Muscle of back (tissue), 11 donors: Measurements from ENCODE around the gene YJEFN3. TPM values are rescaled to one million over a fixed set of nuclear protein-coding genes. Genes with fewer than 3 reads are reported as not detected.

ENCODE experiments used
- DNase-seq, 3 donors: peaks; one replicate each; pipeline versions ENCODE4 v3.0.0 to v3.0.0-alpha.2; 2013
- polyA plus RNA-seq, 10 donors: library from polyadenylated mRNA; unstranded; fragments of 120-200 nt; gene quantifications; one replicate each; pipeline ENCODE4 v1.2.1, GENCODE V29; 2013; ENCODE audit not compliant: insufficient read length in 10 of 10

The YJEFN3 gene
- polyA plus RNA-seq, 10 donors: 2.8 to 11.4 (median 5.8) TPM

- peak in 1 of 3 donors; percentile 28 for DNase-seq
These were observed 23.1 kb downstream of the YJEFN3 start for GRCh38 chr19:19551853-19552192.

DNA sequence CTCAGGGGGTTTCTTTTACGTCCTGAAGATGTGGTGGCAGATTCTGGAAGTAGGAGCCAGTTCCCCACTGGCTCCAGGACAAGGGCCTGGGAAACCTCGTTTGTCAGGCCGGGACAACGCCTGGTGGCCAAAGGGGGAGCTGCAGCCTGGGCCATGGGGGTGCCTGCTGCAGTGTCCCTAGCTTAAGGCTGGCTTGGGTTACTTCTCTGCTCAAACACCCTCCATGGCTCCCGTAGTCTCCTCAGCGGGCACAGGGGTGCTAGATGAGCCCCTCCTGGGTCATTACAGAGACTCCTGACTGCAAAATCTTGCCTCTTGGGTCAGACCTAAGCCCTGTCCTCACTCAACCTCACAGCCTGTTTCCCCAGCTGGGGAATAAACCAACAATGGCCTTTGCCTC, 24.1 kb downstream of the YJEFN3 start:
- DNase-seq: peak in 1 of 3 donors; percentile 57

DNA sequence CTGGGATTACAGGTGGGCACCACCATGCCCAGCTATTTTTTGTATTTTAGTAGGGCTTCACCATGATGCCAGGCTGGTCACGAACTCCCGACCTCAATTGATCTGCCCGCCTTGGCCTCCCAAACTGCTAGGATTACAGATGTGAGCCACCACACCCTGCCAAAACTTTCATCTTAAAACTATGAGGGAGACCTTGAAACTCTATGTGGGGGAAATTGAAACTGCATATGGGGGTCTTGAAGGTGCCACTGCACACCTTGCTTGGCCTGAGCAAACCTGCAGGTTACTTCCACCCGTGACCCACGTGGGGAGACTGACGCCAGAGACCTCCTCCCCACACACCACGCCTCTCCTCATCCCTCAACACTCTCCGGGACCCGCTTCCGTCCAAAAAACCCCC, 25.0 kb downstream of the YJEFN3 start:
- no peak for DNase-seq

DNA sequence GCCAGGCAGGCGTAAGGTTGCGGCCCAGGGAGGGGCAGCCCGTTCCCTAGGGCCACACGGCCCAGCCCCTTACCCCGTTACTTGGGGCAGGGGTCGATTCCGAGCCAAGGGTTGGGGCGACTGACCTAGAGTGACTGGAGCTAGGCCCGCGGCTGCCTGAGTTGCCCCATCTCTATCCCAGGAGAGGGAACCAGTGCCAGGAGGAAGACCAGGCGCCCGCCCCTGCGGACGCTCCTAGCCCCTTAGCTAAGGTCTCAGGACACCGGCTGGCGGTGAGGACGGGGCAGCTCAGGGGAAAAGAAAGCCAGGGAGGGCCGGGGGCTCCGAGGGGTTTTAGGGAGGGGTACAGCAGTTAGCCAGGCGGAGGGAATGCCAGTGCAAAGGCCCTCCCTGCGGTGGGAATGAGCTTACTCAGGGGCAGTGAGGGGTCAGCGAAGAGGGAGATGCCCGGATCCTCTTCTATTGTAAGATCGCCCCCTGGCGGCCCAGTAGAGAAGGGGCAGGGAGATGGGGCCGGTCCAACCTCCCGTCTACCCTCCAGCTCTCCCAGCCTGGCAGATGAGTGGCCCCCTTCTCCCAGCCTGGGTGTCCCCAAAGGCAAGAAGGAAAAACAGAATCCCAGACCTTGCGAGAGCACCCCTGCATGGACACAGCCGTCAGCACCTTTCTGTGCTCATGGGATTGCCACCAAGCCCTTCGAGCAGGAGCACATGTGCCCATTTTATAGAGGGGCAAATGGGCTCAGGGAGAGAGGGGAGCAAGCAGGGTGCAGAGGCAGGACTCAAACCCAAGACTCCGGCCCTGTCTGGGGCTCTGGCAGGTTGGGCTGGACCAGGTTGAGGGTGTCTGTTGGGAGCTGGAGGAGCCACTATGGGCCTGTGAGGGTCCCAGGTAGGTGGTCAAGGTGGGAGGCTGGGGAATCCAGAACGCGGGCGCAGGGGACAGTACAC, 25.6 kb downstream of the YJEFN3 start:
- DNase-seq: no peak

GRCh38 chr19:19558055-19558454, 29.3 kb downstream of the YJEFN3 start:
- DNase-seq: no peak

- no peak for DNase-seq
These were observed 29.9 kb downstream of the YJEFN3 start for GRCh38 chr19:19558636-19559035.

DNA sequence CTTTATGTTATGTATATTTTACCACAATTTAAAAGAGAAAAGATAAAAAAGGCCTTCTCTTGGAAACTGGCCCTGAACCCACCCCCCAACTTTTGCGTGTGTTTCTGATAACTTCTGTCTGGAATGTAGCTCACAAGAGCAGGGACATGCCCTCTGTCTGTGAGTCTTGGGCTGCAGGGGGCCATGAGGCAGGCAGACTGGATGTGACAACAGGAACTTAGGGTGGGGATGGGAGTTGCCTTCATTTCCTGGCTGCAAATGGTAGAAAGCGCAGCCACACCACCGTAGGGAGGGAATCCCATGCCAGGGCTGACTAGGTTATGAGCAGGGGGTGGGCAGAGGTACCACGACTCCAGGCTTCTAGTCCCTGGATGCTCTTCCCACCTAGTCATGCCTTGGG, 31.2 kb downstream of the YJEFN3 start:
- no peak for DNase-seq

- DNase-seq: no peak
These were observed 33.4 kb downstream of the YJEFN3 start for GRCh38 chr19:19561946-19562664.

GRCh38 chr19:19562665-19563347, 34.1 kb downstream of the YJEFN3 start:
- DNase-seq: no peak

DNA sequence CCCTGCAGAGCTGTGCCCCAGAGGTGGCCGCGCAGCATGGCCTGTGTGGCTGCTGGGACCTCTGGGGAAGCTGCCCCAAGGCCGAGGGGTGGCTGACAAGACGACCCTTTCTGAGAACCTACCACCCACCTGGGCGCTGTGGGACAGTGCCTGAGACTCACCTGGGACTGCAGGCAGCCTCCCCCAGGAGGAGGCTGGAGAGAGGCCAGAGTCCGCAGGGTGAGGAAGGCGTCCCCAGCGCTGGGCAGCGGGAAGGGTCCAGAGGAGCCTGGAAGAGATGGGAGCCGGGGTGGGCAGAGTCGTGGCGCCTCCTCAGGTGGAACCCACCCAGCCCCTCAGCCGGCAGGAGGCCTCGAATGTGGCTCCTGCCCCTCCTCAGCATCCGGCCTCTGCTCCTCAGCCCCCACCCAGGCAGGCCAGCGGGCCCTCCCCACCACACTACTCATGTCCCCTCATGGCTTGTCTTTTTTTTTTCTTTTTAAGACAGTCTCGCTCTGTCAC, 34.7 kb downstream of the YJEFN3 start:
- DNase-seq: no peak

- no peak for DNase-seq
These were observed 37.6 kb downstream of the YJEFN3 start for GRCh38 chr19:19566306-19566705.

- no peak for DNase-seq
These were observed 38.7 kb downstream of the YJEFN3 start for GRCh38 chr19:19567391-19567790.

DNA sequence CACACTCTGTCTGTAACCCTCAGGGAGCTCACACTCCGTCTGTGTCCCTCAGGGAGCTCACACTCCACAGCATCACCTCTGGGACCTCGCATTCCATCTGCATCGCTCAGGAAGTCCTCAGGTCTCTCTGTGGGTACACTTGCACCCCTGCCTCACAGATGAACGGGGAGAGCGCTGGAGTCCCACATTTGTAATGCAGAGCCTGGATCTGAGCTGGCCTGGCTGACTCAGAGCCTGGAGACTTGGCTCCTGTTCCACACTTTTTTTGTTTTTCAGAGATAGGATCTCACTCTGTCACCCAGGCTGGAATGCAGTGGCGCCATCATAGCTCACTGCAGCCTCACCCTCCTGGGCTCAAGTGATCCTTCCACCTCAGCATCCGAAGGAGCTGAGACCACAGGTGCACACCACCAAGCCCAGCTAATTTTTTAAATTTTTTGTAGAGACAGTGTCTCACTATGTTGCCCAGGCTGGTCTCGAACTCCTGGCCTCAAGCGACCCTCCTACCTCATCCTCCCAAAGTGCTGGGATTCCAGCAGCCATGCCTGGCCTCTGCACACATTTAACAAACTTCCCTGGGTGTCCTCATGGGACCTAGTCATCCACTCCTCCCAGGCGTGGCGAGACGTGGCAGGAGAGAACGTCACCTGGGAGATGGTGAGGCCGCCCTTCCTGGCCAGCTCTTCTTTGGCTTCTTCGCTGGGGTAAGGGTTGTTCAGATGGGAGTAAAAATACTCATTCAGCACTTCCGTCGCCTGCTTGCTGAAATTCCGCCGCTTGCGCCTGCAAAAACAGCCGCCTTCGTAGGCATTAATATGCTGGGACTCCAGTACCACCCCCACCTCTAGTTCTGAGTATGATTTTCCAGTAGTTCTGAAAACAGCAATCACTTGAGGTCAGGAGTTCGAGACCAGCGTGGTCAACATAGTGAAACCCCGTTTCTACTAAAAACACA, 40.4 kb downstream of the YJEFN3 start:
- no peak for DNase-seq

DNA sequence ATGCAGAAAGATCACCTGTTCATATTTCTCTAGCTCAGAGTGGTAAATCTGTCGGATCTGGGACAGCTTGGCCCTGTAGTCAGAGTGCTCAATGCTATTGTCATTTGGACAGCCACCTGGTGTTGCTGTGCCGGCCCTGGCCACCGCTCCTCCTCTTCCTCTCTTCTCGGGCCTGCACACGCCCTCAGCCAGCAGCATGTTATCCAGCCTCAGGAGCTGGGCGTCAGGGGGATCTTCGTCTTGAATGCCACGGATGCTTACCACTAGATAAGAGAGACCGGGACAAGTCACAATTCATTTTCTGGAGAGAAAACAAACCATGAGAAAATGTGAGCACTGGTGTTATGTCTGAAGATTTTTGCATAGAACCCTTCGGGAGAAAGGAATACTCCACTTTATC, 41.9 kb downstream of the YJEFN3 start:
- DNase-seq: no peak

- DNase-seq: no peak
These were observed 42.5 kb downstream of the YJEFN3 start for GRCh38 chr19:19571071-19571786.

DNA sequence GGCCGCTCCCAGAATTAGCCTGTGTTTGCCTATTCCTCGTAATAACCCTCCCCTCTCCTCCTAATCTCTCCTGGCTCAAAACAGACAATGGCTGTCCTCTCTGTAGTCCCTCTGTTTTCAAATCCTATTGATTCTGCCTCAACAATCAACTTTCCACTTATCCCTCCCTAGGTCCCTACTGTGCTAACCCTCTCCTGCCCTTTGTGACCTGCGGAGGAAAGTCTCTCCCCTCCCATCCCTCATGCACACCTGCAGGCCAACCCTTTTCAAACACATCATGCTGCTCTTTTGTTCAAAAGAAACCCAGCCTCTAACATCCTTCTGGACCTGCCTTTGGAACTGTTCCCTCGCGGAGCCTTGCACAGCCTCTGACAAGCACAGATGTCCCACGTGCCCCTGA, 46.7 kb downstream of the YJEFN3 start:
- DNase-seq: no peak

DNA sequence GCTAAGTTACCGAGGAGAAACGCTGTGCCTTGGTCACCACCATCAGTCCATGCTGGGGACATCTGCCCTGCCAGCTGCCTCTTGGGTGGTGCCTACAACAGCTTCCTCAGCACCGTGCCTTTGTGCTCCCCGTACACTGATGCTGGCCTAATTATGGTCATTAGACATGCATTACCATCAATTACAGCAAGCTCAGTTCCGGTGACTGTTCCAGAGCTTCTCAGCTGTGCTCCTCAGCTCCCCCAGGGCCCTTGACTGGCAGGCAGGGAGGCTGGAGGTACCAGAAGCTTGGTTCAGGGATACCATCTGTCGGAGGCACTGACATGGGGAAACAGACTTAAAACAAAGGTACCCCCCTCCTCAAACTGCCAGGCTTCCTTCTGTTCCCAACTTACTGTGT, 49.5 kb downstream of the YJEFN3 start:
- DNase-seq: peak in 1 of 3 donors; percentile 34

DNA sequence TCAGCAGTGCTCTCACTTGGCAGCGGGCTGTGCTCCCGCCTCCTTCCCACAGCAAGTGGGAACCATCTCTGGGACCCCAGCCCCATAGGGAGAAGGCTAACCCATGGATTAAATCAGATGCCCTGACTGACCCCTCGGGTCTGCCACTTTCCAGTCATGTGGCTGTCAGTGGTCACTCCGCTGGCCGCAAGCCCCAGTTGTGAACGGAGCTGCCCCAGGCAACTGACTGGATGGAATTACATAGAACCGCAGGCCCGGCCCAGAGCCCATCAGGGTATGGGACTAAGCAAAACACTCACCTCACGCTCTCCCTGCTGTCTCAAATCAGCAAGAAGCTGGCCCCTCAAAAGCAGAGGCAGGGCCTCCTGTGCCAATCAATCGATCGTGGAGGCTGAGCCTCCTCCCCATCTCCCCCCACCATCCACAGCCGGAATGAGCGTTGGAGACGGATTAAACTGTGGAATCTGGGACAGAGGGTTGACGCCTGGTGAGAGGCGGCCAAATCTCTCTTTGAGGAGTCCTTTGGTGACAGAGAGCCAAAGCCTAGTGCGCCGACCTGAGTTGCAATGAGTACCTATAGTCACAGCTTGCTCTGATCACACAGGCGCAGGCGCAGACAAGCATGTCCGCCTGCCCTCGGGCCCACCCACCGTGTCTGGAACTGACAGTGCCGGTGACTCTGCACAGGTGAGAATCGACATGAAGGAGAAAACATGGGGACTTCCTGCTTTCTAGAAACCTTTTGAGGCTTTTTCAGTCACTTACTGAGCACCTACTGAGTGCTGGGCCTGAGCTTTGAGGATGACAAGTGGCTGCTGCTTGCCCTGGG, 51.0 kb downstream of the YJEFN3 start:
- DNase-seq: no peak

GRCh38 chr19:19580418-19580817, 51.7 kb downstream of the YJEFN3 start:
- DNase-seq: no peak

DNA sequence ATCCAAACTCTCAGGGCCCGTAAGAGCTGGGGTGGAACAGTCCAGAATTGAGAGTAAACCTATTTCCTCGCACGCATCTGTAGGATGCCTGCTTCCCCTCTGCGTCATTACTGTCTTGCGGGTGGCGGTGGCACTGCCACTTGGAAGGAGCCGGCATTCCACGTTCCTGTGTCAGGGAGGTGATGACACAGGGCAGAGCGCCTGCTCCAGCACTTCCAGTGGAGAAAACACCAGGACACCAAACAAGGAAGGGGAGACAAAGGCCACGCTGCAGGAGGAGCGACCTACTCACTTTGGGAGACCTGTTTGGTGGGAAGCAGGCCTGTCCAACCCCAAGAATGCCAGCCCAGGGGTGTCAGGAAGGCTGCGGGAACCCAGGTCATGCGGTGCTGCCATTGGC, 52.7 kb downstream of the YJEFN3 start:
- DNase-seq: no peak
